Measurements from ENCODE around the gene SPECC1.
A peak's percentile ranks its signal among the peaks of the same experiment; 100 is the strongest.

GRCh38 chr17:20009302-20010098 lies at the start of gene SPECC1:
- TF ChIP-seq CTCF (IDR thresholded peaks at IDR 0.05; ENCODE audit: low read depth, low read length, poor library complexity, severe bottlenecking) (peak; percentile 72), EZH2phosphoT487 (IDR thresholded peaks at IDR 0.05; ENCODE audit: borderline replicate concordance, low read length) (no peak)
